ENCODE measurements around the gene HMCN2.

DNA sequence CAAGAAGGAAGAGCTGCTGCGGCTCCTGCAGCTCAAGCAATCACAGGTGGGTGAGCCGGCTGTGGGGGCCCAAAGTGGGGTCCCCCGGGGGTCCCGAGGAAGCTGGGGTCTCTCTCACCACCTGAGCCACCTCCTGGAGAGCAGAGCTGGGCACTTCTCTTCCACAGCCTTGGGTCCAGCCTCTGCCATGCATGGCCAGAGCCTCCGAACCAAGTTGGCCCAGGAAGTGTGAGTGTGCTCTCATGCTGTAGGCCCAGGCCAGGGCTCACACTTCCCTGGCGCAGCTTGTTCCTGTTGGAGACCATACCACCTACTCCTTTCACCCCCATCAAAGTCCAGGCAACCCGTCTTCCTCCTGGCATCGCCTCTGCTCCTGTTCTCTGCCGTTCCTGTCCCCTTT, 19.7 kb downstream of the HMCN2 start:
- TF ChIP-seq EZH2 (IDR thresholded peaks at IDR 0.05; ENCODE audit: insufficient read depth, poor library complexity, severe bottlenecking) (no peak), EZH2phosphoT487 (IDR thresholded peaks at IDR 0.05; ENCODE audit: insufficient read depth, low read depth) (no peak)

Data from GM23248 (cell line).